HG03571 (cell line): ENCODE data around the gene SLC8B1.
"Not testable (repeated sequence)": the region's sequence is repeated elsewhere in the genome, so short reads cannot be mapped to it uniquely, and the experiment has no call there.

Experiments used
- ATAC-seq: cut with Tn5 transposase; IDR thresholded peaks from one replicate; pipeline ENCODE4 v1.9.1; 2021; ENCODE audit not compliant: unreplicated experiment

The SLC8B1 gene

DNA sequence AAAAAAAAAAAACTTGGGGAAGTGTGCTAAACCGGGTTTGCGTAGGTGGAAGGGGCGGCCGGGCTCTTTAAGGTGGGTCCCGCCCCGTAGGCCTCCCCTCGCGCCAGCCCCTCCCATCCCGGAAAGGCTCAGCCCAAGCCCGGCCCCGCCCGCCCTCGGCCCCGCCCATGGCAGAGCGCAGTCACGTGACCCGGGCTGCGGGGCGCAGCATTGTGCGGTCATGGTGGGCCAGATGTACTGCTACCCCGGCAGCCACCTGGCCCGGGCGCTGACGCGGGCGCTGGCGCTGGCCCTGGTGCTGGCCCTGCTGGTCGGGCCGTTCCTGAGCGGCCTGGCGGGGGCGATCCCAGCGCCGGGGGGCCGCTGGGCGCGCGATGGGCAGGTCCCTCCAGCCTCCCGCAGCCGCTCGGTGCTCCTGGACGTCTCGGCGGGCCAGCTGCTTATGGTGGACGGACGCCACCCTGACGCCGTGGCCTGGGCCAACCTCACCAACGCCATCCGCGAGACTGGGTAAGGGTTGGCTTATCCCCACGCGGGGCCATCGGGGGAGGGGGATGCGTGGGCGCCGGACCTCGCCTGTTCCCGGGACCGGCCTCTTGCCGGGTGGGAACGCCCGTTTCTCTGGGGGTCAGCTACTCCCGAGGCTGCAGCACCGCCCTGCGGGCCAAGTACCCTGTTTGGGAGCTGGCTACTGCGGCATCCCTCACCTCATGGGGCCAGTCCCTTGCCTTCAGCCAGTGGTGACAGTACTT is 23.6 kb upstream of the SLC8B1 start, which contains the start of gene PLBD2:
PLBD2 (plus strand) TSS at position 207 of the 752 bp plus-strand sequence; CDS start at position 221, 14 bp downstream.
- ATAC-seq: peak; percentile 84

DNA sequence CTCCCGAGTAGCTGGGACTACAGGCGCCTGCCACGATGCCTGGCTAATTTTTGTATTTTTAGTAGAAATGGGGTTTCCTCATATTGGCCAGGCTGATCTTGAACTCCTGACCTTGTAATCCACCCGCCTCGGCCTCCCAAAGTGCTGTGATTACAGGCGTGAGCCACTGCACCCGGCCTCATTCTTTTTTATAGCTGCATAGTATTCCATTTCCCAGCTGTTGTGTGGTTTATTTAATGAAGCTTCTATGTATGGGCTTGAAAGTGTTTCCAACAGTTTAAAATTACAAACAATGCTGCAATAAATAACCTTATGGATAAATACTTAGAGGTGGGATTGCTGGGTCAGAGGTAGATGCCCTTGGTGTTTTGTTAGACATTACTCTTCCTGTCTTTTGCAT is 19.3 kb upstream of the SLC8B1 start:
- ATAC-seq: not testable (repeated sequence)

DNA sequence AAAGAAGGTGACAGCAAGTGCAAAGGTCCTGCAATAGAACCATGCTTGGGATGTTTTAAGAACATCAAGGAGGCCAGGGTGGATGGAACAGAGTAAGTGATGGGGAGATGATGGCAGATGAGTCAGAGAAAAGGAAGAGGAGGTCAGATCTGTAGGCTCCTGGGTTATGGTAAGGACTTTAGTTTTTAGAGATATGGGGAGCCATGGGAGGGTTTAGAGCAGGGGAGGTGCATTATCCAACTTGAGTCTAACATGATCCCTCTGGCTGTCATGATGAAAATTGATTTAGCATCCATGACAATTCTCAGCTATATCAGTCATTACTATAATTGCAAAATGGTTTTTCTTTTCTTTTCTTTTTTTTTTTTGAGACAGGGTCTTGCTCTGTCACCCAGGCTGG is 16.2 kb upstream of the SLC8B1 start:
- no peak for ATAC-seq

DNA sequence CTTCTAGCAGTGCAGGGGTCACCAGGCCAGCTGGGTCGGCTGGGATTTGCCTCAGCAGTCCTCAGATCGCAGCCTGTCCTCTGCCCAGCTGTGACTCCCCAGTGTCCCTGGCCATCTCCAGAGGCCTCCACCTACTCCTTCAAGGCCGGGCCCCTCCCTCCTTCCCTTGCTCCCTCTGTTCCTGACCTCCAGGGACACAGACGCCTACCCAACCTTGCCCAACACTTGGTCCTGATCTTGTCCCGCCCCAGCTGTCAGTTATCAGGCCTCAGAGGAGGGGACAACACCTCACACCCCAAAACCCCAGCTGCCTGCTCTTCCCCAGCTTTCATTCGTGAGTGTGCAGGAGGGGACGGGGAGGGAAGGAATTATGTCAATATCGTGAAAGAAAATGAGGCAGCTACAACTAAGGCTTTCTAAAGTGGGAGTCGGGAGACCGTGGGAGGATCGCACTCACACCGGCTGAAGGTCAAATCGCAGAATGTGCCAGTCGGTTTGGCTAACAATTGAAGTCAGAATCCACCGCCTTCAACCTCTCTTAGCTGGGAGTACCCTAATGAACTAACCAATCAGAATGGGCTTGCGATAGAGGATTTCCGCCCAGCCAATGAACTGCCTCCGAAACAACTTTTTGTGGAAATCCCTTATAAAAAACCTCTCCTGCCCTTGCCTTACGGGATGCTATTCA is 14.1 kb upstream of the SLC8B1 start:
- no peak for ATAC-seq

DNA sequence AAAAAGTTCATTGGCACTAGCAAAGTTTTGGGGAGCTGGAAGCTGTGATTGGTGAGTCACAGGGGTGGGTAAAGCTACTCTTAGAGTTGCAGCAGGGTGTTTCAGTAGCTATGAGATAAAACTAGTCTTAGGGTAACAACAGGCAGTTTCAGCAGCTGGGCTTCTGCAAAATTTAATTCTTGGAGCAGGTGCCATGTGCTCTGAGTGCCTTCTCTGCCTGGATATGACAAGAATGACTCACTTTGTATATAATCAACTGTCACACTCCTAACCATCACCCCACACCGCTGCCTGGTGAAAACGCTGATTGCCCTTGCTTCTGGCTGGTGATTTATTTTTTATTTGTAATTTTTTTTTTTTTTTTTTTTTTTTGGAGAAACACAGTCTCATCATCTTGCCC is 13.0 kb upstream of the SLC8B1 start:
- ATAC-seq: no peak

DNA sequence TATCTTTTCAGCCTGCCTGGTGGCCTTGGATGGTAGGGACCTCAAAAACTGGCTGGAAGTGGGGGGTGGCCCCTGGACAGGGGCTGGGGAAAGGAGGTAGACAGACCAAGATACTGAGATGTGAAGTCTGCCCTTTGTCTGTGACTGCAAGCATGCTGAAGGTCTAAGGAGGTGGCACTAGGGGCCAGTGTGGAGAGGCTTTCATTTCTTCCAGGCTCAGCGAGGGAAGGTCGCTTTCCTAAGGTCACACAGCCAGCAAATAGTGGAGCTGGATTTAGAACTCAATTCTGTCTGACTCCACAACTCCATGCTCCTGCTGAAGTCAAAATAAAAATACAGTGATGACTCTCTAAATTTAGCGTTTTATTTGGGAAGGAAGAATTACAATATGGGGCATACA is 12.2 kb upstream of the SLC8B1 start:
- no peak for ATAC-seq

DNA sequence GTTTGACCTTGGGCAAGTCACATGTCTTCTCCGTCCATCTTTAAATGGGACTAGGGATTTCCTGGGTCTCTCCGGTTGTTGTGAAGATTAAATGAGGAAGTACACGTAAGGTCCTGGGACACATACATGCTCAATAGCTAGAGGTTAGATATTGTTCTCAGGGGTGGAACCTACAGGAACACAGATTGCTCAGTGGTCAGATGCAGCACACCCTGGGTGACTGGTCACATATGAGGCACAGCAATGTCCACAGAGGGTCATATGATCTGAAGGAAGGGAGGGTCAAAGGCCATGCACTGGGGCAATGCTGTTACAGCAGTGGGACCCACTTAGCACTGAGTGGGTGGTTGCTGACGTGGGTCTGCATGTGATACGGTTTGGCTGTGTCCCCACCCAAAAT is 11.4 kb upstream of the SLC8B1 start:
- ATAC-seq: no peak

DNA sequence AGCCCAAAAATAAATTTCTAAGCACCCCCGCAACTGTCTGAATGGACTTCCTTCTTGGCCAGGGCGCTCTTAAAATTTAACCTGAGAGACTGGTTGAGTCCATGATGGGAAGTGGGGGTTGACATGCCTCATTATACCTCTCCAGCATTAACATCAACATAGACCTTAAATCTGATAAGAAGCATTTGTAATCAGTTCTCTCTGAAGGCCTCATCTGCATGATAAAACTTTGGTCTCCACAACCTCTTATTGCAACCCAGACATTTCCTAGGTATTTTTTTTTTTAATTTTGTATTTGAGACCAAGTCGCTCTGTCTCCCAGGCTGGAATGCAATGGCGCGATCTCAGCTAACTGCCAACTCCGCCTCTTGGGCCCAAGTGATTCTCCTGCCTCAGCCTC is 10.4 kb upstream of the SLC8B1 start:
- ATAC-seq: no peak

DNA sequence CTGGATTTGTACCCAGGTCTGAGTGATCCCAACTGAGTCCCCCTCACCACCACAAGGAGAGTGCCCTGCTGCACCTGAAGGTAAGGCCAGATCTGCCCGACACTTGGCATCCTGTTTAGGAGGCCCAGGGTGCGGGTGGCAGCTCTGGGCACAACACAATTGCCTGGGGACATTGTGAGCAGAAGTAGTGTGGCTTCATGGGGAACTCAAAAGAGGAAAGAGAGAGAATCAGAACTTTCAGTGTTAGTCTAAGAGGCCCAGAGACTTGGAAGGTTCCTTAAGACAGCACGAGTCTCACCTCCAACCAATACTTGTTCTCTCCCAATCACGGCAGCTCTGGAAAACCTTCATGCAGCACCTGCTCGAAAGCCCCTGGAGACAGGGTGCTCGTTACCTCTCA is 6.6 kb upstream of the SLC8B1 start:
- no peak for ATAC-seq

DNA sequence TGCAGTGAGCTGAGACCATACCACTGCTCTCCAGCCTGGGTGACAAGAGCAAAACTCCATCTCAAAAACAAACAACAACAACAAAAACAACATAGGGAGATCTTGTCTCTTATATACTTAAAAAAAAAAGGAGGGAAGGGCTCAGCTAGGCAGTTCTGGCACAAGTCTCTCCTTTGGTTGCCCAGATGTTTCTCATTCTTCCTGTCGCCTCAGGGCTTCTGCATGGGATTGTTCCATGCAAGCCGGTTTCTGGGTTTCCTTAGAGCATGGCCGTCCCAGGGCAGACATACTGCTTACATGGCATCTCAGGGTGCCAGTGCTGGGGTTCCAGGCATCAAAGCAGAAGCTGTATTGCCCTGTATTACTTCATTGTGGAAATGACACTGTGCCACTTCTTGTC is 5.2 kb upstream of the SLC8B1 start:
- ATAC-seq: no peak

DNA sequence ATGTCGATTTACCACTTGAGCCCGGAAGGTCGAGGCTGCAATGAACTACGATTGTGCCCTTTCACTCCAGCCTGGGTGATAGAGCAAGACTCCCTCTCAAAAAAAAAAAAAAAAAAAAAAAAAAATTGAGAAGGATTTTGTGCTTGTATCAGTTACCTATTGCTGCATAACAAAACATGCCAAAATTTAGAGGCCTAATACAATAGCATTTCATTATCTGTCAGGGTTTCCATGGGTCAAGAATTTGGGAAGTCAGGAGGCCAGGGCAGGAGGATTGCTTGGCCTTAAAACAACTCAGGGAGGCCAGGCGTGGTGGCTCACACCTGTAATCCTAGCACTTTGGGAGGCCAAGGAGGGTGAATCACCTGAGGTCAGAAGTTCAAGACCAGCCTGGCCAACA is 4.6 kb upstream of the SLC8B1 start:
- ATAC-seq: no peak

DNA sequence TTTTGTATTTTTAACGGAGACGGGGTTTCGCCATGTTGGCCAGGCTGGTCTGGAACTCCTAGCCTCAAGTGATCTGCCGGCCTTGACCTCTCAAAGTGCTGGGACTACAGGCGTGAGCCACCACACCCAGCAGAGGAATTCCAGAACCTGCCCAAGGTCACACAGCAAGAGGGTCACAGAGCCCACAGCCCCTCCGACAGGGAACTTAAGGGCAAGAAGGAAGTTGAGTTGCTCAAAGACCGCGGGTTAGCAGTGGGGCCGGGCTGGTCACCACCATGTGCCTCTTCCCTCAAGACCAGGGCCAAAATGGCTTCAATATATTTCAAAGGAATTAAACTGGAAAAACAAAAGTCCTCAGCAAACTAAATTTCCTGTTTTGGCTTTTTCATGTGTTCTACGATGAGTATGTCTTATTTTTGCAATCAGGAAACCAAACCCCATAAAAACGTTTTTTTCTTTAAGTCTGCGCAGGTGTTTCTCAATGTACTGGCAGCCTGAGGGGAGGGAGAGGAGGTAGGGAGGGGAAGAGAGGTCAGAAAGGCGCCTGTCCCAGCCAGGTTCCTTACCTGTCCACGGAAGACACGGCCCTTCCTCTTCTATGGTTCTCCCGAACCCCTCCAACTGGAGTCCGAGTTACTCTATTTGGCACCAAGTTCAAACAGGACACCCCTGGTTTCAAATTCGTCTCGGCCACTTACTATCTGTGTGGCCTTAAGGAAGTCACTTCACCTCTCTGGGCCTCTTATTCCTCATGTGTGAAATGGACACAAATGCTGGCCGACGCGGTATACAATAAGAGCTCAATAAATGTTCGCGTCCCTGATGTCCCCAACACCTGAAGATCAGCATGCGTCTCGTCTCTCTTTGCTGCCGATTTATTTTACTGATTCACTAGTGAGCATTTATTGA is 778 bp downstream of the SLC8B1 start:
- ATAC-seq: peak; percentile 13

DNA sequence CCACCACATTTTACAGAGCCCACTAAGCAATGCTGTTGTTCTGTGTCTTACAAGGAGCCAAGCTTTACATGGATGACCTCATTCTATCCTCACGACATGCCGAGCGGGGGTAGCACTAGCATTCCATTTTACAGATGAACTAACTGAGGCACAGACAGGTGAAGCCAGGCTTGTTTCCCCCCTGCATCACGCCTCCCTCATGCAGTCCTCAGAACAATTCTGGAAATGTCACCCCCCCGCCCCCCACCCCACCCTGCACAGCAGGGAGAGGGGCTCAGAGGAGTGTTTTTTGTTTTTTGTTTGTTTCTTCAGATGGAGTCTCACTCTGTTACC is 1.5 kb downstream of the SLC8B1 start:
- ATAC-seq: no peak

DNA sequence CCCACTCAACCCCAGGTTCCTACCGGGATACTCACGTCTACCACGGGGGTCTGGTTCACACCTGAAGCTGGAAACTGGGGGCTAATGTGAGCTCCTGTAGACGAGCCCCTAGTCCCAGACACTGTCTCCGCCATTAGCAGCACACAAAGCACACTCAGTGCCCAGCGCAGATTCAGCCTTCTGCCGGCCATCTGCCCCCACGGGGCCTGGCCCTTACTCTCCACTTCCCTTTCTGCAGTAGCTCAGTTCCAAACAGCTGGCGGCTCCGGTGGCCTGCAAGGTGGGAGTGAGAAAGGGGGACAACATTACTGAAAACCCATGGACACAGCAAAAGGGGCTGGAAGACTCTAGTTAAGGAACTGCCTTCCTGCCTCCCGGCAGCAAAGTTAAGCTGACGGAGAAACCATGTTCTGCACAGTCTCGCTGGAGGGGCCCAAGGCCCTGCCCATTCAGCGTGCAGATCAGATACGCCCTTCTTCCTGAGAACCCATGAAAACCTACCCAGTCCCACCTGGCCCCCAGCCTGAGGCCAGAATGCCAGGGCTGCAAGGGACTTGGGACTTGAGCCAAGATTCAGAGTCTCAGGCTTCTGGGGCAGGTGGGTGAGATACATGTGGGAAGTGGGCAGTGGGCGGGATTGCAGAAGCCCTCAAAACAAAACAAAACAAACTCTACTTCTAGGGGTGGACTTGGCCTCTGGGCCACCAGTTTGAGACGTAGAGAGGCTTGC is 2.1 kb downstream of the SLC8B1 start:
- ATAC-seq: no peak

DNA sequence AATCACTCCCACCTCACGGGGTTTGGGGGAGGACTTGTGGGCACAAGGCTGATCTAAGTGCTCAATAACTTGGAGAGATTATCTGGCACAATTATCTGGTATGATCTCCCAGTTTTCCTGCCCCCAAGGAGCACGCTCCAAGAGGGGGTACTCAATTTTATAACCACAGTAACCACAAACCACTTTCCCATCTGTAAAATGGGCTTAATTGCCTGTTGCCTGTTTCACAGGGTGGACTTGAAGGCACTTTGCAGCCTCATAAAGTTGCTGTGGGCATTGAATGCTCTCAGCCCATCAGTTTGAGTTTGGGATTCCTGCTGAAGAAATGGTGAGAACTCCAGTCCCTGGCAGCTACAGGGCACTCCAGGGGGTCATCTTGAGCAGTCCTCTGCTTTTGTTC is 4.4 kb downstream of the SLC8B1 start:
- ATAC-seq: no peak

DNA sequence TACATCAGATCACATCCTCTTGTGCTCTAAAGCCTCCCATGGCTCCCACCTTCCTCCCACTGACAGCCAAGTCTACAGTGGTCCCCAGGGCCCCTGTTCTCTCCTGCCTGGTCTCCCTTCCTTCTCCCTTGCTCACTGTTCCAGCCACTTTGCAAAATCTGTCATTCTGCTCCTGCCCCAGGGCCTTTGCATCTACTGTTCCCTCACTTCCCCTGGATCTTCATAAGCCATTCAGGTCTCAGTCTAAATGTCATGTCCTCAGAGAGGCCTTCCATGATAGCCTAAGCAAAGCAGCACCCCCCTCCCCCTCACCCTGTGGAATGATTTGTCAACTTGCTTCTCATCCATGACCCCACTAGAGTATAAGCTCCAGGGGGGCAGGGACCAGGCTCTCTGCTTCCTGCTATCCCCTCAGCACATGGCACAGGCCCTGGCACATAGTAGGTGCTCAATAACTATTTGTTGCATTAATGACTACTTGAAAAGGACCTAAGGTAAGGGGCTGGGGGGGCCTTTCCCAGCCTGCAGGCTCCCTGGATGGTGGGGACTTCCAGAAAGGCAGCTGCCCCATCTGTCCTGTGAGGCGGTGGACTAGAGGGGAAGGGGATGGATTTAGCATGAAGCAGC is 5.0 kb downstream of the SLC8B1 start:
- no peak for ATAC-seq

DNA sequence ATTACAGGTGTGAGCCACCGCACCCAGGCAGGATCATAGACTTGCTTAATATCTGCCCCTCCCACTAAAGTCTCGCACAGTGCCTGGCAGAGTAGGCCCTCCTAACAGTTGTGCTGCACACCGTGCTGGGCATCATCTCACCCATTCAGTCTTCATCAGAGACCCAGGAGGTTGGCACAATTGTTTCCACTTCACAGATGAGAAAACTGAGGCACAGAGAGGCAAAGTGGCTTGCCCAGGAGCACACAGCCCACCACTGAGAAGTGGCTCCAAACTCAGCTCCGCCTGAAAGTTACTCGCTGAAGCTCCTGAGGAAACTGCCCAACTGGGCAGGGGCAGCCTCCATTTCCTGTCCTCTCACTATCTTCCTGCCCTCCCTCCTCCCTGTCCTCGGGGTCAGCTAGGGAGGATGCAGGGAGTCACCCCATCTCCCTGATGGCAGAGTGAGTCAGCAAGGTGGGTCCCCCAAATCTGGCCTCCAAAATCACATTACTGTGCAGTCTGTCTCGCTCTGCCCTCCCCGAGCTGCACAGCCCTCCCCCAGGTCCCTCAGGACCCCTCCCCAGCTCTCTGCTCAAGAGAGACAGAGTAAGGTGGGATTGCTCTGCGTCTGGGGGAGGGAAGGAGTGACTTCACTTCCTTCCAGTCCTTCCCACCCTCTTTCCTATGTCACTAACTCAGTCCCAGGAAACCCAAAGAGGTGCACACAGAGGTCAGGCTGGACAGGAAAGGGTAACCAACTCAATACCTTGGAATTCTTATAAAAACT is 5.7 kb downstream of the SLC8B1 start:
- no peak for ATAC-seq

DNA sequence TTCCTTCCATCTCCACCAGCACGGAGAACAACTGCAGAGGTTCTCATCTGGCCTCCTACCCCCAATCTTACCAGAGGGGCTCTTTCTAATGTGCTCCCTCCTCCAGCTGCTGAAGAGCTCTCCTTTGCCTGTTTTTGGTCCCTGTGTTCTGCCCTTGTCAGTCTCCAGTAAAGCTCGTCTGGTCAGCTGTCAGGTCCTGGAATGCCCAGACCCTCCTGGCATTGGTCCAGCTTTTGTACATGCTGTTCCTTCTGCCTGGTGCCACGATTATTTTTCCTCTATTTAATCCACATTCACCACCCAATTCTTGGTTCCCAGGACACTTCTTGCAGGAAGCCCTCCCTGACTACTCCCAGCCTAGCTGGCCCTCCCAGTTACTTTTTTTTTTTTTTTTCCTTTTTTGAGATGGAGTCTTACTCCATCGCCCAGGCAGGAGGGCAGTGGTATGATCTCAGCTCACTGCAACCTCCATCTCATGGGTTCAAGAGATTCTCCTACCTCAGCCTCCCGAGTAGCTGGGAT is 6.5 kb downstream of the SLC8B1 start:
- no peak for ATAC-seq

DNA sequence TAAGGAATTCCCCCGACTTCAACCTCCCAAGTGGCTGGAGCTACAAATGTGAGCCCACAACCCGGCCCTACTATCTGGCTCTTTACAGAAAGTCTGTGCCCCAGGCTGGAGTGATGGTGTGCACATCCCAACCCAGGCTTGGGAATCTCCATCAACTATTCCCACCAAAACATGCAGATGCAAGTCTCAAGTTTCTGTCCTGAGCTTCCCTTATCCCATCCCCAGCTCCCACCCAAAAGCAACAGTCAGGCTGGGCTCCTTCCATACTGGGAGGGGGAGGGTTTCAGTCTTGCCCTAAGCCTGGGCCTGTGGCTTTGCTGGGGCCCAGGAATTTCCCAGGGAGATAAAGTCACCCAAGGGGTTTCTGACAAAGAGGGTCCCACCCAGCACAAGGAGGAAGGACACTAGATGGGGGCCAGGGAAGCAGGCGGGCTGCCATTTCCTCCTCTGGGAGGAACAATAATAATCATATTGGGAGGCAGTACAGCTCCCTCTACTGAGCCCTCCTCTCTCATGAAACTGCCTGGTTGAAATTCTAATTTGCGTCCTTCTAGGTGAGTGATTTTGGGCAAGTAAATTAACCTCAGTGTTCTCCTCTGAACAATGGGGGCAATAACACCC is 8.0 kb downstream of the SLC8B1 start:
- ATAC-seq: no peak
